ENCODE data around the gene IQCE.
"Not testable (repeated sequence)": the region's sequence is repeated elsewhere in the genome, so short reads cannot be mapped to it uniquely, and the experiment has no call there.

Gene IQCE

GRCh38 chr7:2577914-2578680, 19.3 kb downstream of the IQCE start:
- DNase-seq (ENCODE audit: low spot score), result no peak

- no peak for DNase-seq (ENCODE audit: low spot score)
Observed at GRCh38 chr7:2580636-2581035, 21.9 kb downstream of the IQCE start.

- DNase-seq (ENCODE audit: low spot score), result no peak
Observed at GRCh38 chr7:2582006-2582735, 23.4 kb downstream of the IQCE start.

GRCh38 chr7:2583798-2584580, 25.2 kb downstream of the IQCE start:
- DNase-seq (ENCODE audit: low spot score), result no peak

GRCh38 chr7:2585446-2585845, 26.7 kb downstream of the IQCE start:
- no peak for DNase-seq (ENCODE audit: low spot score)

GRCh38 chr7:2586326-2587020, 27.7 kb downstream of the IQCE start:
- DNase-seq (ENCODE audit: low spot score), result no peak

- DNase-seq (ENCODE audit: low spot score), result no peak
Observed at GRCh38 chr7:2587134-2587533, 28.4 kb downstream of the IQCE start.

GRCh38 chr7:2587778-2588177, 29.0 kb downstream of the IQCE start:
- no peak for DNase-seq (ENCODE audit: low spot score)

- DNase-seq (ENCODE audit: low spot score), result no peak
Observed at GRCh38 chr7:2589341-2589740, 30.6 kb downstream of the IQCE start.

GRCh38 chr7:2589941-2590340, 31.2 kb downstream of the IQCE start:
- DNase-seq (ENCODE audit: low spot score), result not testable (repeated sequence)

GRCh38 chr7:2592375-2592865, 33.6 kb downstream of the IQCE start:
- DNase-seq (ENCODE audit: low spot score), result no peak

- no peak for DNase-seq (ENCODE audit: low spot score)
Observed at GRCh38 chr7:2593036-2593727, 34.4 kb downstream of the IQCE start.

GRCh38 chr7:2594599-2594998, 35.8 kb downstream of the IQCE start:
- no peak for DNase-seq (ENCODE audit: low spot score)

- DNase-seq (ENCODE audit: low spot score), result no peak
Observed at GRCh38 chr7:2595258-2595860, 36.6 kb downstream of the IQCE start.

- no peak for DNase-seq (ENCODE audit: low spot score)
Observed at GRCh38 chr7:2596464-2597272, 37.9 kb downstream of the IQCE start.

- DNase-seq (ENCODE audit: low spot score), result no peak
Observed at GRCh38 chr7:2597273-2597640, 38.5 kb downstream of the IQCE start.

- DNase-seq (ENCODE audit: low spot score), result no peak
Observed at GRCh38 chr7:2598154-2598823, 39.5 kb downstream of the IQCE start.

- no peak for DNase-seq (ENCODE audit: low spot score)
Observed at GRCh38 chr7:2601065-2601464, 42.3 kb downstream of the IQCE start.

- DNase-seq (ENCODE audit: low spot score), result no peak
Observed at GRCh38 chr7:2601907-2602306, 43.1 kb downstream of the IQCE start.
